H1 (cell line): ENCODE data around the gene NCAPG2.

Experiments used
- CTCF ChIP-seq, 3 experiments: IDR thresholded peaks; 1 replicate in 2 of 3; 2 replicates in 1 of 3; pipeline versions ENCODE4 v1.5.1 to v1.6.1; 2011; ENCODE audit warnings: low read length in 3 of 3, mild to moderate bottlenecking in 3 of 3, inconsistent platforms in 2 of 3, low read depth in 1 of 3, moderate library complexity in 1 of 3; ENCODE audit not compliant: insufficient read depth in 1 of 3; ENCODE audit errors: control extremely low read depth in 1 of 3
- EZH2 ChIP-seq: fragments of 200-600 bp; sonication (generic); IDR thresholded peaks from 2 replicates; pipeline ENCODE4 v1.7.1; 2012; ENCODE audit warnings: low read depth, mild to moderate bottlenecking, moderate library complexity, low read length, inconsistent platforms; ENCODE audit not compliant: severe bottlenecking
- GABPA ChIP-seq: IDR thresholded peaks from 2 replicates; pipeline ENCODE4 v1.6.1; 2011; ENCODE audit warnings: mild to moderate bottlenecking, low read length, moderate library complexity, borderline replicate concordance; ENCODE audit not compliant: insufficient read depth
- HDAC2 ChIP-seq, 2 experiments: fragments of 300-600 bp in 1 of 2; sonication (generic) in 1 of 2; IDR thresholded peaks; 2 replicates each; pipeline ENCODE4 v1.6.1; 2011 to 2012; ENCODE audit warnings: low read depth in 2 of 2, low read length in 2 of 2, mild to moderate bottlenecking in 2 of 2, moderate library complexity in 2 of 2, borderline replicate concordance in 1 of 2, inconsistent platforms in 1 of 2
- HDAC6 ChIP-seq: IDR thresholded peaks from one replicate; pipeline ENCODE4 v1.7.1; 2012; ENCODE audit warnings: low read depth, mild to moderate bottlenecking, inconsistent platforms, low read length, moderate library complexity
- POLR2A ChIP-seq, 2 experiments: IDR thresholded peaks; 1 replicate in 1 of 2; 2 replicates in 1 of 2; pipeline ENCODE4 v1.6.1; 2011; ENCODE audit warnings: low read depth in 2 of 2, low read length in 2 of 2, mild to moderate bottlenecking in 2 of 2; ENCODE audit errors: control extremely low read depth in 1 of 2
- RFX5 ChIP-seq: IDR thresholded peaks from 2 replicates; pipeline ENCODE4 v1.6.1; 2011; ENCODE audit warnings: low read depth, low read length, improper control_type of control experiment, borderline replicate concordance

- no peak for TF ChIP-seq CTCF (IDR thresholded peaks at IDR 0.05; ENCODE audit: control extremely low read depth in 1 of 3, insufficient read depth in 1 of 3, low read depth in 1 of 3, low read length in 3 of 3)
- TF ChIP-seq HDAC2 (IDR thresholded peaks at IDR 0.05; ENCODE audit: borderline replicate concordance in 1 of 2, low read depth in 2 of 2, low read length in 2 of 2): no peak
- TF ChIP-seq RFX5: no peak
- no peak for TF ChIP-seq EZH2
- TF ChIP-seq HDAC6: no peak
- no peak for TF ChIP-seq GABPA
- TF ChIP-seq POLR2A (IDR thresholded peaks at IDR 0.05; ENCODE audit: control extremely low read depth in 1 of 2, low read depth in 2 of 2, low read length in 2 of 2): no peak
Observed at GRCh38 chr7:158591944-158592343, 112.7 kb downstream of the NCAPG2 start.
